PFSK-1 (cell line): Measurements from ENCODE around the gene SCARB1.

ENCODE experiments used
- FOXP2 ChIP-seq: optimal IDR thresholded peaks from 2 replicates; pipeline ENCODE3; 2011; ENCODE audit warnings: borderline replicate concordance, control low read depth, inconsistent platforms; ENCODE audit not compliant: insufficient read depth; ENCODE audit errors: extremely low read length, extremely low read depth
- POLR2AphosphoS5 ChIP-seq: IDR thresholded peaks from 2 replicates; pipeline ENCODE4 v1.6.1; 2012; ENCODE audit warnings: low read depth, mild to moderate bottlenecking, control low read depth, low read length, moderate library complexity
- SIN3A ChIP-seq: IDR thresholded peaks from 2 replicates; pipeline ENCODE4 v1.6.1; 2012; ENCODE audit warnings: mild to moderate bottlenecking, low read length, moderate library complexity, borderline replicate concordance; ENCODE audit not compliant: insufficient read depth
- TAF1 ChIP-seq: IDR thresholded peaks from 2 replicates; pipeline ENCODE4 v1.6.1; 2012; ENCODE audit warnings: low read length, control low read depth, borderline replicate concordance; ENCODE audit not compliant: insufficient read depth
- TF ChIP-seq, protein P1 (sequence below), 2 experiments: IDR thresholded peaks; 2 replicates each; pipeline versions ENCODE4 v1.6.1 to v1.8.0; 2011 to 2012; ENCODE audit warnings: low read depth in 2 of 2, low read length in 2 of 2, control low read depth in 1 of 2, inconsistent platforms in 1 of 2, mild to moderate bottlenecking in 1 of 2, moderate library complexity in 1 of 2; ENCODE audit not compliant: insufficient read depth in 1 of 2

Gene SCARB1

DNA sequence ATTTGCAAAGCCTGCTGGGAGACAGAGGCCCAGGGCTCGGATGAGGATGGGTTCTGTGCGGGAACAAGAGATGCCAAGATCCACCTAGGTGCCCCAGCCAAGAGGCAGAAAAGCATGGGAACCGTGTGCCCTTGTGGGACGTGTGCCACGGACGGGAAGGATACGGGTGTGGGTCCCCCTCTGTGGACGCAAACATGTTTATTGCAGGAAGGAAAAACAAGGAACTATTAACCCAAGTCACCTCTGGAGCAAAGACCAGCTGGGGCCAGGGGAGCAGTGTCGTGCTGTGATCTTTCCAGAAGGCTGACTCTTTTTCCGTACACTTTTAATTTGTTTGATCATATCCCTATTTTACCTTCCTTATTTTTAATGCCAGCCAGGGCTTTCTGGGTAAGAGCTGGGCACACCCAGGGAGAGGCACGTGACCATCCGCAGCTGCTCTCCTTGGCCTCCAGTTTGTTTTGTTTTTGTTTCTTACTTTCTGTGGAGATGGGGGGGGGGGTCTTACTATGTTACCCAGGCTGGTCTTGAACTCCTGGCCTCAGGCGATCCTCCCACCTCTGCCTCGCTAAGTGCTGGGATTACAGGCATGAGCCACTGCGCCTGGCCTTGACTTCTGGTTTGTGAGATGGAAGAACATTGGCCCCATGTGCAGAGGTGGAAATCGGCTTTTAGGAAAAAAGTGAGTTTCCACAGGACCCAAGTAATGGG is 20.7 kb downstream of the SCARB1 start:
- TF ChIP-seq FOXP2 = no peak
- TF ChIP-seq, protein P1, sequence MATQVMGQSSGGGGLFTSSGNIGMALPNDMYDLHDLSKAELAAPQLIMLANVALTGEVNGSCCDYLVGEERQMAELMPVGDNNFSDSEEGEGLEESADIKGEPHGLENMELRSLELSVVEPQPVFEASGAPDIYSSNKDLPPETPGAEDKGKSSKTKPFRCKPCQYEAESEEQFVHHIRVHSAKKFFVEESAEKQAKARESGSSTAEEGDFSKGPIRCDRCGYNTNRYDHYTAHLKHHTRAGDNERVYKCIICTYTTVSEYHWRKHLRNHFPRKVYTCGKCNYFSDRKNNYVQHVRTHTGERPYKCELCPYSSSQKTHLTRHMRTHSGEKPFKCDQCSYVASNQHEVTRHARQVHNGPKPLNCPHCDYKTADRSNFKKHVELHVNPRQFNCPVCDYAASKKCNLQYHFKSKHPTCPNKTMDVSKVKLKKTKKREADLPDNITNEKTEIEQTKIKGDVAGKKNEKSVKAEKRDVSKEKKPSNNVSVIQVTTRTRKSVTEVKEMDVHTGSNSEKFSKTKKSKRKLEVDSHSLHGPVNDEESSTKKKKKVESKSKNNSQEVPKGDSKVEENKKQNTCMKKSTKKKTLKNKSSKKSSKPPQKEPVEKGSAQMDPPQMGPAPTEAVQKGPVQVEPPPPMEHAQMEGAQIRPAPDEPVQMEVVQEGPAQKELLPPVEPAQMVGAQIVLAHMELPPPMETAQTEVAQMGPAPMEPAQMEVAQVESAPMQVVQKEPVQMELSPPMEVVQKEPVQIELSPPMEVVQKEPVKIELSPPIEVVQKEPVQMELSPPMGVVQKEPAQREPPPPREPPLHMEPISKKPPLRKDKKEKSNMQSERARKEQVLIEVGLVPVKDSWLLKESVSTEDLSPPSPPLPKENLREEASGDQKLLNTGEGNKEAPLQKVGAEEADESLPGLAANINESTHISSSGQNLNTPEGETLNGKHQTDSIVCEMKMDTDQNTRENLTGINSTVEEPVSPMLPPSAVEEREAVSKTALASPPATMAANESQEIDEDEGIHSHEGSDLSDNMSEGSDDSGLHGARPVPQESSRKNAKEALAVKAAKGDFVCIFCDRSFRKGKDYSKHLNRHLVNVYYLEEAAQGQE (IDR thresholded peaks at IDR 0.05; ENCODE audit: insufficient read depth in 1 of 2, low read depth in 2 of 2, low read length in 2 of 2) = no peak
- TF ChIP-seq TAF1 = no peak
- no peak for TF ChIP-seq SIN3A
- no peak for TF ChIP-seq POLR2AphosphoS5

DNA sequence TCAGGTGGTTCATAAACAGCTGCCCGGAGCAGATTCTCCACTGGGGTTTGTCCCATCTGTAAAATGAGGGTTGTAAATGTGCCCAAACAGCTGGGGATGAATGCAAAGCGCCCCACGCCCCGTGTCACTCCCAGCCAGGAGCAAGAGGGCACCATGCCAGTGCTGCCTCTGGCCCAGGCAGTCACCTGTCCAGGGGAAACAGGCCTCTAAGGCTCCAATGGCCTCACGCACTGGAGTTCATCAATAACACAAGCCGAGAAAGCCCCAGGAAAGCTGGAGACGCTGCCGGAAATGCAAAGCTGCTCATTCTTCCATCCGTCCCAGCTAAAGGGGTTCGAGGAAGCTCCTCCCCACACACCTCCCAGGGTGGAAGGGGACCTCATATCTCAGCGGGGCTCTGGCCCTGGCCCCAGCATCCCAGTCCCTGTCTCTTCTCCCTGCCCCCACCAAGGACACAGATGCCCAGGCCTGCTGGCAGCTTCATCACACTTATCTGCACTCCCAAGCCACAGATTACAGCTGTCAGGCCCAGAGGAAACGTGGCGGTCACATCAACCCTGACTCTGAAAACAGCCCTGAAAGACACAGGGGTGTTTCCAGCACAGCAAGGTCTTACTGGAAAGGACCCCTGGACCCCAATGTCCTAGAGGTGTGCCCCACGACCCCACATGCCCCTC is 21.5 kb downstream of the SCARB1 start:
- no peak for TF ChIP-seq SIN3A
- no peak for TF ChIP-seq TAF1
- TF ChIP-seq FOXP2 = no peak
- no peak for TF ChIP-seq POLR2AphosphoS5
- TF ChIP-seq, protein P1 (IDR thresholded peaks at IDR 0.05; ENCODE audit: insufficient read depth in 1 of 2, low read depth in 2 of 2, low read length in 2 of 2) = no peak

DNA sequence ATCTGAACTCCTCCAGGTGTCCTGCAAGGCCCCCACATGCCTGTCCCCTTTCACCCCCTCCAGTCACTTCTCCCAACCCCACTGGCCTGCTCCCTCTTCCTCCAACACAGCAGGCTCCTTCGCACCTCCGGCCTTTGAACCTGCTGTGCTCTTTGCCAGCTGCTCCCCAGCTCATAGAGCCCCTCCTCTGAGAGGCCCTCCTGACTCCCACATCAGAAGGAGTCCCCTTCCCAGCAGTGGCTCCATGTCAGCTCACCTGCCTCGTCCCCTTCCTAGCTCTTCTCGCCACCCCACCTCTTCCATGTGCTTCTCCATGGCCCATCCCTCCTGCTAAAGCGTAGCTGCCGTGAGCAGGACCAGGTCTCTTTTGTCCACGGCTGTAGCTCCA is 22.1 kb downstream of the SCARB1 start:
- TF ChIP-seq FOXP2 (no peak), SIN3A (no peak), POLR2AphosphoS5 (no peak), TAF1 (no peak)
- TF ChIP-seq, protein P1 (IDR thresholded peaks at IDR 0.05; ENCODE audit: insufficient read depth in 1 of 2, low read depth in 2 of 2, low read length in 2 of 2) = no peak

DNA sequence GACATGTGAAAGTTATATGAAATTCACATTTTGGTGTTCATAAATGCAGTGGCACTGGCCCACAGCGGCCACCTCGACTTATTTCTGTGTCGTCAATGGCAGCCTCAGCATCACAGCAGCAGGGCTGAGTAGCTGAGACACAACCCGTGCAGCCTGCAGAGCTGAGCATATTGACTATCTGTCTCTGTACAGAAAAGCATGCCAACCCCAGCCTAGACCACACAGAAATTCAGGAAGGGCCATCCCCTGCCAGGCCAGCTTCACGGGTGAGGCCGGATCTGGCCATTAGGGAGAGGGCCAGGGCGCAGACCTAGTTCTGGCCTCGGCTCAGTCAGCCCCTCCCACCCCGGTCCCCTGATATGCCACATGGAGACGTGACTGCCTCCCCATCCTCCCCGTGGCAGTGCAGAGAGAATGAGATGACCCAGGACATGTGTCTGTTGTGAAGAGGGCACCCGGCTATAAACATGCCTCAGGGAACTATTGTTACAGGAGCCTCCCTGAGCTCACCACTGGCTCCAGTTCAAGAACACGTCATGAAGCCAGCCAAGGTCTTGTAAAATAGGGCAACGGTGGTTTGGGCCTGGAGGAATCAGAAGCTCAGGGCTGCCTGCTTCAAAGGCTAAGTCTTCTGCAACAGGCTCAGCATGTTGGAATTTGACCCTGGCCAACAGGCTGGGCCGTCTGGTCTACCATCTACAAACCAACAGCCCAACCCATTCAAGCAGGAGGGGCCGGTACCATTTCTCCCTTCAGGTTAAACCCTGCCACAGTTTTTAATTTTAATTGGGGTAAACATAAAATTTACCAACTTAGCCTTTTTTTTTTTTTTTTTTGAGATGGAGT is 25.5 kb downstream of the SCARB1 start:
- TF ChIP-seq, protein P1 (IDR thresholded peaks at IDR 0.05; ENCODE audit: insufficient read depth in 1 of 2, low read depth in 2 of 2, low read length in 2 of 2) = no peak
- TF ChIP-seq FOXP2 = peak; percentile 71
- no peak for TF ChIP-seq POLR2AphosphoS5
